Neural cell (in vitro differentiated cells): Measurements from ENCODE around the gene USP20. TPM values are rescaled to one million over a fixed set of nuclear protein-coding genes. Genes with fewer than 3 reads are reported as not detected.
"Not testable (repeated sequence)": the region's sequence is repeated elsewhere in the genome, so short reads cannot be mapped to it uniquely, and the experiment has no call there.

ENCODE experiments used
- H2AFZ ChIP-seq: fragments of 200-600, 300-800 bp; sonication (generic), shearing (Covaris generic); 2 replicates; pipeline ENCODE4 v1.6.0; 2014; ENCODE audit warnings: low read depth, mild to moderate bottlenecking, antibody characterized with exemption, low read length, moderate library complexity
- H3F3A ChIP-seq: fragments of 200-600 bp; shearing (Covaris generic); 2 replicates; pipeline ENCODE4 v1.6.1; 2016; ENCODE audit warnings: mild to moderate bottlenecking, moderate library complexity, mixed read lengths, antibody characterized with exemption, low read length; ENCODE audit not compliant: insufficient read depth, poor library complexity, severe bottlenecking
- H3K27ac ChIP-seq: fragments of 200-600, 300-800 bp; sonication (generic), shearing (Covaris generic); 2 replicates; pipeline ENCODE4 v1.5.1; 2014; ENCODE audit warnings: mild to moderate bottlenecking, low read length, moderate library complexity
- H3K27me3 ChIP-seq: fragments of 300-800, 200-600 bp; sonication (generic), shearing (Covaris generic); 2 replicates; pipeline ENCODE4 v1.6.0; 2014; ENCODE audit warnings: mild to moderate bottlenecking, low read depth, low read length, moderate library complexity; ENCODE audit not compliant: insufficient read depth
- H3K36me3 ChIP-seq: fragments of 300-800, 200-600 bp; sonication (generic), shearing (Covaris generic); 2 replicates; pipeline ENCODE4 v1.5.1; 2014; ENCODE audit warnings: mild to moderate bottlenecking, antibody characterized with exemption, low read length, moderate library complexity; ENCODE audit not compliant: insufficient read depth
- H3K4me2 ChIP-seq: fragments of 300-800, 200-600 bp; sonication (generic), shearing (Covaris generic); 2 replicates; pipeline ENCODE4 v1.6.0; 2014; ENCODE audit warnings: mild to moderate bottlenecking, low read length
- H3K4me3 ChIP-seq: fragments of 300-800, 200-600 bp; sonication (generic), shearing (Covaris generic); 2 replicates; pipeline ENCODE4 v1.5.1; 2014; ENCODE audit warnings: mild to moderate bottlenecking, low read length, moderate library complexity
- H3K79me2 ChIP-seq: fragments of 200-600 bp; shearing (Covaris generic); replicated peaks from 2 replicates; pipeline ENCODE4 v1.6.0; 2014; ENCODE audit warnings: mild to moderate bottlenecking, low read length, moderate library complexity; ENCODE audit not compliant: insufficient read depth
- H3K9ac ChIP-seq: fragments of 300-800, 200-600 bp; sonication (generic), shearing (Covaris generic); 2 replicates; pipeline ENCODE4 v1.6.1; 2016; ENCODE audit warnings: mild to moderate bottlenecking, low read length, mixed read lengths
- H3K9me2 ChIP-seq: fragments of 200-600 bp; shearing (Covaris generic); 2 replicates; pipeline ENCODE4 v1.6.1; 2016; ENCODE audit warnings: mild to moderate bottlenecking, low read length, mixed read lengths; ENCODE audit not compliant: insufficient read depth
- H3K9me3 ChIP-seq: fragments of 200-600, 300-800 bp; sonication (generic), shearing (Covaris generic); 2 replicates; pipeline ENCODE4 v1.6.1; 2016; ENCODE audit warnings: mild to moderate bottlenecking, mixed run types, low read length, moderate library complexity, mixed read lengths
- H4K20me1 ChIP-seq: fragments of 200-600 bp; shearing (Covaris generic); 2 replicates; pipeline ENCODE4 v1.6.1; 2016; ENCODE audit warnings: mild to moderate bottlenecking, mixed run types; ENCODE audit not compliant: insufficient read depth
- CTCF ChIP-seq: fragments of 450-650 bp; IDR thresholded peaks from 2 replicates; pipeline ENCODE4 v1.5.1; 2014; ENCODE audit warnings: antibody characterized with exemption, mild to moderate bottlenecking, moderate library complexity; ENCODE audit not compliant: poor library complexity, severe bottlenecking
- EP300 ChIP-seq: fragments of 450-650 bp; conservative IDR thresholded peaks from 2 replicates; pipeline ENCODE4 v1.6.1; 2014; ENCODE audit warnings: antibody characterized with exemption, mild to moderate bottlenecking, moderate library complexity; ENCODE audit not compliant: poor library complexity, severe bottlenecking
- EZH2 ChIP-seq: fragments of 200-600, 300-800 bp; shearing (Covaris generic), sonication (generic); IDR thresholded peaks from 2 replicates; pipeline ENCODE4 v1.6.1; 2014; ENCODE audit warnings: antibody characterized with exemption, low read length, borderline replicate concordance, mild to moderate bottlenecking; ENCODE audit not compliant: insufficient read depth, poor library complexity, severe bottlenecking
- MXI1 ChIP-seq: fragments of 450-650 bp; conservative IDR thresholded peaks from 2 replicates; pipeline ENCODE4 v1.6.1; 2014; ENCODE audit warnings: antibody characterized with exemption, mild to moderate bottlenecking; ENCODE audit not compliant: poor library complexity, severe bottlenecking
- POLR2AphosphoS5 ChIP-seq: IDR thresholded peaks from 2 replicates; pipeline ENCODE4 v1.6.1; 2012
- RAD21 ChIP-seq: fragments of 450-650 bp; conservative IDR thresholded peaks from 2 replicates; pipeline ENCODE4 v1.6.1; 2014; ENCODE audit warnings: antibody characterized with exemption, mild to moderate bottlenecking, moderate library complexity
- REST ChIP-seq: IDR thresholded peaks from 2 replicates; pipeline ENCODE4 v1.6.1; 2012; ENCODE audit warnings: borderline replicate concordance
- SMC3 ChIP-seq: fragments of 450-650 bp; conservative IDR thresholded peaks from 2 replicates; pipeline ENCODE4 v1.6.1; 2014; ENCODE audit warnings: antibody characterized with exemption, mild to moderate bottlenecking, moderate library complexity; ENCODE audit not compliant: poor library complexity
- TAF1 ChIP-seq: IDR thresholded peaks from 2 replicates; pipeline ENCODE4 v1.6.1; 2012; ENCODE audit warnings: low read depth
- polyA plus RNA-seq: library from polyadenylated mRNA; depleted of rRNA; stranded (reverse); fragments of >200 nt; gene quantifications from 2 replicates; pipeline ENCODE4 v1.2.3, GENCODE V29; 2014

Gene USP20
- polyA plus RNA-seq, 1 donor from 2014 or later = 39.8 TPM

GRCh38 chr9:129889941-129890717 is 54.9 kb downstream of the USP20 start:
- Histone ChIP-seq H3F3A (no peaks in the 10 kb centered on the region), H3K4me3 (no peak overlapping the region), H3K9me2 (no peaks in the 10 kb centered on the region), H3K27me3 (no peaks in the 10 kb centered on the region), H2AFZ (no peak overlapping the region), H3K36me3 (peaks cover 2% of the 10 kb centered on the region), H3K4me2 (no peak overlapping the region), H3K9me3 (no peaks in the 10 kb centered on the region), H3K79me2 (no peaks in the 10 kb centered on the region), H3K27ac (no peak overlapping the region), H3K9ac (no peak overlapping the region), H4K20me1 (no peaks in the 10 kb centered on the region)
- TF ChIP-seq REST = no peak
- TF ChIP-seq EZH2 = no peak
- TF ChIP-seq CTCF = no peak
- no peak for TF ChIP-seq RAD21
- TF ChIP-seq SMC3 = no peak
- TF ChIP-seq EP300 = no peak
- TF ChIP-seq MXI1 = no peak
- TF ChIP-seq TAF1 = no peak
- TF ChIP-seq POLR2AphosphoS5 = no peak

GRCh38 chr9:129890718-129891299 is 55.6 kb downstream of the USP20 start:
- not testable (repeated sequence) for H4K20me1 ChIP-seq, H3K27me3 ChIP-seq, H2AFZ ChIP-seq, H3F3A ChIP-seq, H3K9ac ChIP-seq, H3K4me2 ChIP-seq, H3K9me3 ChIP-seq, H3K9me2 ChIP-seq, H3K27ac ChIP-seq, H3K4me3 ChIP-seq, H3K79me2 ChIP-seq, H3K36me3 ChIP-seq
